ENCODE results near the gene RTL3. TPM values are rescaled to one million over a fixed set of nuclear protein-coding genes. Genes with fewer than 3 reads are reported as not detected.

The RTL3 gene
- total RNA-seq, 1 donor, result under 0.01 TPM

GRCh38 chrX:78687586-78687985 is 28.5 kb upstream of the RTL3 start:
- no peak overlapping the region for H3K4me3 ChIP-seq (ENCODE audit: low read depth, low read length)
- TF ChIP-seq, protein P1, sequence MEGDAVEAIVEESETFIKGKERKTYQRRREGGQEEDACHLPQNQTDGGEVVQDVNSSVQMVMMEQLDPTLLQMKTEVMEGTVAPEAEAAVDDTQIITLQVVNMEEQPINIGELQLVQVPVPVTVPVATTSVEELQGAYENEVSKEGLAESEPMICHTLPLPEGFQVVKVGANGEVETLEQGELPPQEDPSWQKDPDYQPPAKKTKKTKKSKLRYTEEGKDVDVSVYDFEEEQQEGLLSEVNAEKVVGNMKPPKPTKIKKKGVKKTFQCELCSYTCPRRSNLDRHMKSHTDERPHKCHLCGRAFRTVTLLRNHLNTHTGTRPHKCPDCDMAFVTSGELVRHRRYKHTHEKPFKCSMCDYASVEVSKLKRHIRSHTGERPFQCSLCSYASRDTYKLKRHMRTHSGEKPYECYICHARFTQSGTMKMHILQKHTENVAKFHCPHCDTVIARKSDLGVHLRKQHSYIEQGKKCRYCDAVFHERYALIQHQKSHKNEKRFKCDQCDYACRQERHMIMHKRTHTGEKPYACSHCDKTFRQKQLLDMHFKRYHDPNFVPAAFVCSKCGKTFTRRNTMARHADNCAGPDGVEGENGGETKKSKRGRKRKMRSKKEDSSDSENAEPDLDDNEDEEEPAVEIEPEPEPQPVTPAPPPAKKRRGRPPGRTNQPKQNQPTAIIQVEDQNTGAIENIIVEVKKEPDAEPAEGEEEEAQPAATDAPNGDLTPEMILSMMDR (IDR thresholded peaks at IDR 0.05; ENCODE audit: insufficient read depth, low read depth, low read length), result no peak
- DNase-seq (ENCODE audit: low read depth), result no peak

DNA sequence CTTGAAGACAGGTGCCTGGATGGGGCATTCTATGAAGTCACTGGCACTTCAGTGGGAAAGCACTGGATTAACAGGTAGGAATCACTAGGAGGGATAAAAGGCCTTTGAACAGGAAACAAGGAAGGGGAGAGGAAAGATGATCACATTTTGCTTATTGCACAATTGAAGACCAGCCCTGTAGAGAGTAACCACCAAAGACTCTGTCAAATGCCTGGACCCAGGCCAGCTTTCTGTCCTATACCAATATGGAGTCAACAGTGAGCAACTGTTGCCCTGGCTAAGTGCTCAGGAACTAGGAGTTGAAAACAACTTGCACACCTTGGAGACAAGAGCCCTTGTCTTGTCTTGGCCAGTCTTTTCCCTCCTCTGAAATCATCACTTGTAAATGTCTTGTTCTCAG is 14.1 kb upstream of the RTL3 start:
- TF ChIP-seq, protein P1 (IDR thresholded peaks at IDR 0.05; ENCODE audit: insufficient read depth, low read depth, low read length), result no peak
- DNase-seq (ENCODE audit: low read depth), result no peak
- H3K4me3 ChIP-seq (ENCODE audit: low read depth, low read length), result no peak overlapping the region

DNA sequence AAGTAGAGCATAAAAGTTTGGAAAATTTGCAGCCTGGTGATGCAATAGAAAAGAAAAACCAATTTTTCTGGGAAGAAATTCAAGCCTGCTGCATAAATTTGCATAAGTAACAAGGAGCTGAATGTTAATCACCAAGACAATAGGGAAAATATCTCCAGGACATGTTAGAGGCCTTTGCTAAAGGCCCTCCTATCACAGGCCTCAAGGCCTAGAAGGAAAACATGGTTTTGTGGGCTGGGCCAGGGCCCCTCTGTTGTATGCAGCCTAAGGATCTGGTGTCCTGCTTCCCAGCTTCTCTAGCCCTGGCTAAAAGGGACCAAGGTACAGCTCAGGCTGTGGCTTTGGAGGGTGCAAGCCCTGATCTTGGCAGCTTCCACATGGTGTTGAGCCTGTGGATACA is 6.2 kb upstream of the RTL3 start:
- DNase-seq (ENCODE audit: low read depth), result no peak
- TF ChIP-seq, protein P1 (IDR thresholded peaks at IDR 0.05; ENCODE audit: insufficient read depth, low read depth, low read length), result no peak
- H3K4me3 ChIP-seq (ENCODE audit: low read depth, low read length), result no peak overlapping the region

GRCh38 chrX:78661836-78662235 is 2.7 kb upstream of the RTL3 start:
- no peak overlapping the region for H3K4me3 ChIP-seq (ENCODE audit: low read depth, low read length)
- no peak for DNase-seq (ENCODE audit: low read depth)
- TF ChIP-seq, protein P1 (IDR thresholded peaks at IDR 0.05; ENCODE audit: insufficient read depth, low read depth, low read length), result no peak

GRCh38 chrX:78659955-78660354 is 827 bp upstream of the RTL3 start:
- TF ChIP-seq, protein P1 (IDR thresholded peaks at IDR 0.05; ENCODE audit: insufficient read depth, low read depth, low read length), result no peak
- DNase-seq (ENCODE audit: low read depth), result no peak
- H3K4me3 ChIP-seq (ENCODE audit: low read depth, low read length), result no peak overlapping the region

- TF ChIP-seq, protein P1 (IDR thresholded peaks at IDR 0.05; ENCODE audit: insufficient read depth, low read depth, low read length), result no peak
- DNase-seq (ENCODE audit: low read depth), result no peak
- no peak overlapping the region for H3K4me3 ChIP-seq (ENCODE audit: low read depth, low read length)
Measured at GRCh38 chrX:78658414-78658813, 714 bp downstream of the RTL3 start.

DNA sequence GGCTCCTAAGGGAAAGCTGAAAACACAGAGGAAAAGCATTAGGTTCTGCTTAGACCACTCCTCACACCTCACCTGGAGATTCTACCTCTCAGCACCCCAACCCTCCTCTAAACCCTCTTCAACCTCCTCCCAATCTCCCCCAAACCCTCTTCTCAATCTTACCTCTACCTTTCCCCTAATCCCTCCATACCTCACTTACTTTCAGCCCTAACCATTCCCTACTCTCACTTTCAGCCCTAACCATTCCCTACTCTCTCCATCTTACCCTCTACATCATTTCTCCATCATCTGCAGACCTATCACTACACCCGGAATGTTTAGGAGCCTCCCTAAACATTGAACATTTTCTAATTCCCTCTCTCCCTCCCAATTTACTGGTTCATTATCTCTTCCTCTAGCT is 3.5 kb downstream of the RTL3 start:
- no peak for DNase-seq (ENCODE audit: low read depth)
- no peak overlapping the region for H3K4me3 ChIP-seq (ENCODE audit: low read depth, low read length)
- TF ChIP-seq, protein P1 (IDR thresholded peaks at IDR 0.05; ENCODE audit: insufficient read depth, low read depth, low read length), result no peak

Data from fibroblast of villous mesenchyme (primary cell).